Measurements from ENCODE around the gene GPATCH4.
"Not testable (repeated sequence)": the region's sequence is repeated elsewhere in the genome, so short reads cannot be mapped to it uniquely, and the experiment has no call there.

Gene GPATCH4

GRCh38 chr1:156601122-156601830 is at the start of gene GPATCH4:
GPATCH4 (minus strand) TSS chr1:156601479.
- no peak for FAIRE-seq

GRCh38 chr1:156648951-156649350 is 47.7 kb upstream of the GPATCH4 start:
- no peak for FAIRE-seq

GRCh38 chr1:156648496-156648895 is 47.2 kb upstream of the GPATCH4 start:
- FAIRE-seq: no peak

GRCh38 chr1:156647351-156647750 is 46.1 kb upstream of the GPATCH4 start:
- FAIRE-seq: no peak

GRCh38 chr1:156646738-156647211 is 45.5 kb upstream of the GPATCH4 start:
- FAIRE-seq: no peak

GRCh38 chr1:156645666-156646065 is 44.4 kb upstream of the GPATCH4 start:
- FAIRE-seq: no peak

- FAIRE-seq: no peak
Measured at GRCh38 chr1:156645056-156645455, 43.8 kb upstream of the GPATCH4 start.

GRCh38 chr1:156644640-156645039 is 43.4 kb upstream of the GPATCH4 start:
- FAIRE-seq: no peak

- no peak for FAIRE-seq
Measured at GRCh38 chr1:156644146-156644545, 42.9 kb upstream of the GPATCH4 start.

- no peak for FAIRE-seq
Measured at GRCh38 chr1:156643778-156644092, 42.5 kb upstream of the GPATCH4 start.

- no peak for FAIRE-seq
Measured at GRCh38 chr1:156643049-156643777, 41.9 kb upstream of the GPATCH4 start.

GRCh38 chr1:156642265-156643048 is 41.2 kb upstream of the GPATCH4 start:
- no peak for FAIRE-seq

- FAIRE-seq: no peak
Measured at GRCh38 chr1:156641761-156642264, 40.5 kb upstream of the GPATCH4 start, which contains the start of gene BCAN. BCAN (plus strand) TSS chr1:156642117; CDS start chr1:156646055, 3,938 bp downstream.

GRCh38 chr1:156640842-156641706 is 39.8 kb upstream of the GPATCH4 start:
- FAIRE-seq: no peak

- FAIRE-seq: no peak
Measured at GRCh38 chr1:156639601-156640101, 38.4 kb upstream of the GPATCH4 start.

GRCh38 chr1:156638189-156638985 is 37.1 kb upstream of the GPATCH4 start:
- FAIRE-seq: no peak

GRCh38 chr1:156632355-156632754 is 31.1 kb upstream of the GPATCH4 start:
- no peak for FAIRE-seq

GRCh38 chr1:156631152-156631551 is 29.9 kb upstream of the GPATCH4 start:
- FAIRE-seq: not testable (repeated sequence)

- no peak for FAIRE-seq
Measured at GRCh38 chr1:156629823-156630449, 28.7 kb upstream of the GPATCH4 start.

GRCh38 chr1:156627313-156627880 is 26.1 kb upstream of the GPATCH4 start:
- no peak for FAIRE-seq
